ENCODE results near the gene FRMPD2. TPM values are rescaled to one million over a fixed set of nuclear protein-coding genes. Genes with fewer than 3 reads are reported as not detected.

FRMPD2 gene
- total and polyA plus RNA-seq, 7 donors = 0.04 TPM; not detected in 6

GRCh38 chr10:48206482-48207250, 67.8 kb downstream of the FRMPD2 start:
- no peak for ATAC-seq
- Histone ChIP-seq H3K27ac (no peak overlapping the region), H3K4me1 (no peaks in the 10 kb centered on the region), H3K36me3 (ENCODE audit: insufficient read depth in 1 of 2, low read depth in 1 of 2) (no peaks in the 10 kb centered on the region), H3K9me3 (no peaks in the 10 kb centered on the region), H3K4me3 (no peak overlapping the region), H3K27me3 (ENCODE audit: insufficient read depth in 3 of 3, low read length in 2 of 3) (peaks cover 0 to 2% (median 0%) of the 10 kb centered on the region in 3 donors)
- DNase-seq = no peak
- intact Hi-C loops (cut with DNase I) = no loop called here
- TF ChIP-seq CTCF (IDR thresholded peaks at IDR 0.05) = no peak
- WGBS, 3 donors = 52 to 61% (median 54%) methylated on average over 6 of the region's 6 CpGs

GRCh38 chr10:48205918-48206317, 68.6 kb downstream of the FRMPD2 start:
- TF ChIP-seq CTCF (IDR thresholded peaks at IDR 0.05) = no peak
- Histone ChIP-seq H3K27ac (no peak overlapping the region), H3K36me3 (ENCODE audit: insufficient read depth in 1 of 2, low read depth in 1 of 2) (no peaks in the 10 kb centered on the region), H3K4me3 (no peak overlapping the region), H3K4me1 (no peaks in the 10 kb centered on the region), H3K27me3 (ENCODE audit: insufficient read depth in 3 of 3, low read length in 2 of 3) (peaks cover 0 to 2% (median 0%) of the 10 kb centered on the region in 3 donors), H3K9me3 (no peaks in the 10 kb centered on the region)
- intact Hi-C loops (cut with DNase I) = no loop called here
- DNase-seq (no peak), ATAC-seq (no peak)
- 84 to 92% (median 90%) methylated on average over 4 of the region's 4 CpGs for WGBS, 3 donors

GRCh38 chr10:48199580-48200377, 74.7 kb downstream of the FRMPD2 start:
- no peaks in the 10 kb centered on the region for H3K36me3 ChIP-seq (ENCODE audit: insufficient read depth in 1 of 2, low read depth in 1 of 2)
- H3K4me3 ChIP-seq = no peak overlapping the region
- H3K9me3 ChIP-seq = no peaks in the 10 kb centered on the region
- H3K4me1 ChIP-seq = no peaks in the 10 kb centered on the region
- DNase-seq = no peak
- no peaks in the 10 kb centered on the region for H3K27me3 ChIP-seq (ENCODE audit: insufficient read depth in 3 of 3, low read length in 2 of 3)
- intact Hi-C loops (cut with DNase I) = no loop called here
- no peak for TF ChIP-seq CTCF (IDR thresholded peaks at IDR 0.05)
- WGBS, 3 donors = 64 to 67% (median 65%) methylated on average over 9 of the region's 9 CpGs
- no peak overlapping the region for H3K27ac ChIP-seq
- no peak for ATAC-seq

GRCh38 chr10:48197236-48197899, 77.1 kb downstream of the FRMPD2 start:
- ATAC-seq (no peak), DNase-seq (no peak)
- Histone ChIP-seq H3K36me3 (ENCODE audit: insufficient read depth in 1 of 2, low read depth in 1 of 2) (no peaks in the 10 kb centered on the region), H3K27ac (no peak overlapping the region), H3K4me1 (no peaks in the 10 kb centered on the region), H3K27me3 (ENCODE audit: insufficient read depth in 3 of 3, low read length in 2 of 3) (no peaks in the 10 kb centered on the region), H3K9me3 (no peaks in the 10 kb centered on the region), H3K4me3 (no peak overlapping the region)
- WGBS, 3 donors = 68 to 78% (median 77%) methylated on average over 6 of the region's 6 CpGs
- intact Hi-C loops (cut with DNase I) = no loop called here
- TF ChIP-seq CTCF (IDR thresholded peaks at IDR 0.05) = no peak
